Measurements from ENCODE around the gene IDH3G. TPM values are rescaled to one million over a fixed set of nuclear protein-coding genes. Genes with fewer than 3 reads are reported as not detected.
A peak's percentile ranks its signal among the peaks of the same experiment; 100 is the strongest.

The IDH3G gene
- polyA plus RNA-seq, 1 donor (not counting 4 experiments of a cell fraction or from before 2014, with no cell fraction given): 44.7 TPM

DNA sequence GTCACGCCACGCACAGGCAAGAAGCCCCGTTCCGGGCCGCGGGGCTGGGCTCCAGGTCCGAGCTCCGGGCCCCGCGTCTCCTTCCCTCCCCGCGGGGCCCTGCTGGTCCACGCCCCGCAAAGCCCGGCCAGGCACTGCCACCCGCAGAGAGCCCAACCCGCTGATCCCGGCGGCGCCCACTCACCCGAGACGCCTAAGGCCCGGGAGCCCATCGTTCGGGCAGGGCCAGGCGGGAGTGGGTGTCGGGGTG lies 35.3 kb upstream of the IDH3G start:
- peaks cover 46% of the 10 kb centered on the region for H3K27me3 ChIP-seq (ENCODE audit: control insufficient read depth, extremely low read depth, insufficient read depth, low read length)
- H3K9me1 ChIP-seq (ENCODE audit: control insufficient read depth, extremely low read depth, insufficient read depth, low read length): no peaks in the 10 kb centered on the region
- no peak for FAIRE-seq
- TF ChIP-seq, protein P1, sequence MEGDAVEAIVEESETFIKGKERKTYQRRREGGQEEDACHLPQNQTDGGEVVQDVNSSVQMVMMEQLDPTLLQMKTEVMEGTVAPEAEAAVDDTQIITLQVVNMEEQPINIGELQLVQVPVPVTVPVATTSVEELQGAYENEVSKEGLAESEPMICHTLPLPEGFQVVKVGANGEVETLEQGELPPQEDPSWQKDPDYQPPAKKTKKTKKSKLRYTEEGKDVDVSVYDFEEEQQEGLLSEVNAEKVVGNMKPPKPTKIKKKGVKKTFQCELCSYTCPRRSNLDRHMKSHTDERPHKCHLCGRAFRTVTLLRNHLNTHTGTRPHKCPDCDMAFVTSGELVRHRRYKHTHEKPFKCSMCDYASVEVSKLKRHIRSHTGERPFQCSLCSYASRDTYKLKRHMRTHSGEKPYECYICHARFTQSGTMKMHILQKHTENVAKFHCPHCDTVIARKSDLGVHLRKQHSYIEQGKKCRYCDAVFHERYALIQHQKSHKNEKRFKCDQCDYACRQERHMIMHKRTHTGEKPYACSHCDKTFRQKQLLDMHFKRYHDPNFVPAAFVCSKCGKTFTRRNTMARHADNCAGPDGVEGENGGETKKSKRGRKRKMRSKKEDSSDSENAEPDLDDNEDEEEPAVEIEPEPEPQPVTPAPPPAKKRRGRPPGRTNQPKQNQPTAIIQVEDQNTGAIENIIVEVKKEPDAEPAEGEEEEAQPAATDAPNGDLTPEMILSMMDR (optimal IDR thresholded peaks at IDR 0.05 in 1 of 3, IDR thresholded peaks at IDR 0.05 in 1 of 3, conservative IDR thresholded peaks at IDR 0.05 in 1 of 3; ENCODE audit: extremely low read depth in 1 of 3, insufficient read depth in 2 of 3, low read length in 3 of 3): no peak
- H3K27ac ChIP-seq (ENCODE audit: control insufficient read depth, insufficient read depth, low read length): no peak overlapping the region
- no peak overlapping the region for H3K4me2 ChIP-seq (ENCODE audit: control insufficient read depth, extremely low read depth, insufficient read depth, low read depth, low read length)
- H3K4me3 ChIP-seq (ENCODE audit: control insufficient read depth in 2 of 3, extremely low read depth in 1 of 3, insufficient read depth in 2 of 3, low read depth in 1 of 3, low read length in 3 of 3): no peak overlapping the region
- H3K4me1 ChIP-seq (ENCODE audit: control insufficient read depth, extremely low read depth, insufficient read depth, low read length): no peaks in the 10 kb centered on the region
- H4K20me1 ChIP-seq (ENCODE audit: control insufficient read depth, extremely low read depth, insufficient read depth, low read length): no peaks in the 10 kb centered on the region
- dilution Hi-C loops (cut with MboI; ENCODE audit: extremely low pct_ligation_motif_present, low sequenced_read_pairs): no loop called here
- H3K9me3 ChIP-seq (ENCODE audit: control insufficient read depth, low read depth, low read length): no peaks in the 10 kb centered on the region
- no peaks in the 10 kb centered on the region for H3K79me2 ChIP-seq (ENCODE audit: control insufficient read depth, insufficient read depth, low read length)
- H2AFZ ChIP-seq (ENCODE audit: control insufficient read depth, low read length): no peak overlapping the region
- DNase-seq (ENCODE audit: low read depth, low spot score): no peak
- H3K9ac ChIP-seq (ENCODE audit: control insufficient read depth, extremely low read depth, insufficient read depth, low read length): no peak overlapping the region
- H3K36me3 ChIP-seq (ENCODE audit: control insufficient read depth in 2 of 2, extremely low read depth in 1 of 2, insufficient read depth in 2 of 2, low read length in 2 of 2): no peaks in the 10 kb centered on the region

DNA sequence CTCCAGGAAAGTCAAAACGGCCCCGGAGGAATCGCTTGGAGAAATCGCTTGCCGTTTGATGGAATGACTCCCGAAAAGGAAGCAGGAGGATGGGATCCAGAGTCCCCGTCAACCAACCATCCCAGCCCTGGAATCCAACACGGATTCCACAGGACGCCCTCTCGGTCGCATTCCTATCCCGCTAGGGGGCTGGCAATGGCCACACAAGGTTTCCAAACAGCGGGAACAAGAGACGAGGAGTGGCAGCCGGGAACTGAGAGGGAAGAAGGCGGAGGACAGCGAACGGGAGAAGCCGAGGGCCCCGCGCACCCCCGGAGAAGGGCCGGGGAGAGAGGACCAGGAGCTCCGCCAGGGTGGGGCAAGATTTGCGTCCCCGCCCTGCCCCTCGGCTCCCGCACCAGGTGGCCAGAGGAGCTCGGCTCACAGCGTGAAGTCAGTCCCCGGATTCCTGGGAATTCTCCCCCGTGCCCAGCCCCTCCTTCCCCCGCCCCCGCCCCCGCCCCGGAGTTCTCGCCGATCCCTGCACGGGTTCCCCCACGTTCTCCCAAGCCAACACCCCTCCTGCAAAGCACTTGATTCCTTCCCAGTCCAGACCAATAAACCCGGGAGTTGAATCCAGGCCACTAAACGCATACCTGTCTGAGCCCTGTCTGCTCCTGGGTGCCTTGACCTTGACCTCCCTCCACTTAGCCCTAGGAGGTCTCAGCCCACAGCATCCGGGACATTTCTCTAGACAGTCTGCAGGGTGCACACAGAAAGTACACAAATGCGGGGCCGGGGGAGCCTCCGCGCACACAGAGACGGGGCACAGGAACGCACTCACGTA lies 34.8 kb upstream of the IDH3G start:
- dilution Hi-C loops (cut with MboI; ENCODE audit: extremely low pct_ligation_motif_present, low sequenced_read_pairs): no loop called here
- Histone ChIP-seq H3K4me3 (ENCODE audit: control insufficient read depth in 2 of 3, extremely low read depth in 1 of 3, insufficient read depth in 2 of 3, low read depth in 1 of 3, low read length in 3 of 3) (no peak overlapping the region), H3K9me3 (ENCODE audit: control insufficient read depth, low read depth, low read length) (no peaks in the 10 kb centered on the region), H4K20me1 (ENCODE audit: control insufficient read depth, extremely low read depth, insufficient read depth, low read length) (no peaks in the 10 kb centered on the region), H3K9ac (ENCODE audit: control insufficient read depth, extremely low read depth, insufficient read depth, low read length) (no peak overlapping the region), H3K36me3 (ENCODE audit: control insufficient read depth in 2 of 2, extremely low read depth in 1 of 2, insufficient read depth in 2 of 2, low read length in 2 of 2) (no peaks in the 10 kb centered on the region), H3K4me2 (ENCODE audit: control insufficient read depth, extremely low read depth, insufficient read depth, low read depth, low read length) (no peak overlapping the region), H3K4me1 (ENCODE audit: control insufficient read depth, extremely low read depth, insufficient read depth, low read length) (no peaks in the 10 kb centered on the region), H3K9me1 (ENCODE audit: control insufficient read depth, extremely low read depth, insufficient read depth, low read length) (no peaks in the 10 kb centered on the region), H2AFZ (ENCODE audit: control insufficient read depth, low read length) (no peak overlapping the region), H3K27ac (ENCODE audit: control insufficient read depth, insufficient read depth, low read length) (no peak overlapping the region), H3K79me2 (ENCODE audit: control insufficient read depth, insufficient read depth, low read length) (no peaks in the 10 kb centered on the region), H3K27me3 (ENCODE audit: control insufficient read depth, extremely low read depth, insufficient read depth, low read length) (peaks cover 46% of the 10 kb centered on the region)
- no peak for FAIRE-seq
- TF ChIP-seq EZH2 (IDR thresholded peaks at IDR 0.05; ENCODE audit: low read length): peak; percentile 52
- TF ChIP-seq, protein P1 (optimal IDR thresholded peaks at IDR 0.05 in 1 of 3, IDR thresholded peaks at IDR 0.05 in 1 of 3, conservative IDR thresholded peaks at IDR 0.05 in 1 of 3; ENCODE audit: extremely low read depth in 1 of 3, insufficient read depth in 2 of 3, low read length in 3 of 3): no peak
- no peak for DNase-seq (ENCODE audit: low read depth, low spot score)
